NCI-H526 treated with DMSO at 0.1 percent for 48 hours (cell line): ENCODE measurements around the gene SPAG9.

Experiments used
- DNase-seq: peaks from one replicate; lab custom pipeline; 2025; lab: John Stamatoyannopoulos, UW

Gene SPAG9

DNA sequence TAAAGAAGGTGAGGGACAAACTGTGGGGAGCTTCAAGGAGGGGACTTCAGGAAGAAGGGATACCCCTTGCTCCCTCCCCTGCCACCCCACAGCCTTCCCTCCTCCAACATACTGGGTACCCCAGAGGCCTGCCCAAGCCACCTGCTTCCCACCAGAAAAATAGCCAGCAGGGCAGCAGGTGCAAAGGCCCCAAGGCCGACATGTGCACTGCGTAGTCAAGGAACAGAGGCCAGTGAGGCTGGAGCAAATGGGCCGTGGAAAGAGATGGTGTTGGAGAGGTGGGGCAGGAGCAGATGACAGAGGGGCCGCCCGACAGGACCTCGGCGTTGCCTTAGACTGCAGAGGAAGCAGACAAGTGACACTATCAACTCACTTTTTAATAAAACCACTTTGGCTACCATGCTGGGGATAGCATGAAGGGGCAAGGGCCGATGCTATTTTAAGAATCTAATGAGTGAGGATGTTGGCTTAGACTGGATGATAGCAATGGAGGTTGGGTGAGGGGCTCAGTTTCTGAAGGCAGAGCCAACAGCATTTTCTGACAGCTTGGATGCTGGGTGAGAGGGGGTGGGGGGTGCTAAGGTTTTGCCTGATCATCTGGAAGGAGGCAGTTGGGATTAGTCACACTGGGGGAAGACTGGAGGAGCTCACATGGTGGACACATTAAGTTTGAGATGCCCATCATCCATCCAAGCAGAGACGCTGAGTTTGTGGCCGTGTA, 181.7 kb downstream of the SPAG9 start:
- no peak for DNase-seq

- DNase-seq = no peak
Measured at GRCh38 chr17:50935996-50936266, 184.7 kb downstream of the SPAG9 start.

- DNase-seq = no peak
Measured at GRCh38 chr17:50935221-50935995, 185.3 kb downstream of the SPAG9 start.

DNA sequence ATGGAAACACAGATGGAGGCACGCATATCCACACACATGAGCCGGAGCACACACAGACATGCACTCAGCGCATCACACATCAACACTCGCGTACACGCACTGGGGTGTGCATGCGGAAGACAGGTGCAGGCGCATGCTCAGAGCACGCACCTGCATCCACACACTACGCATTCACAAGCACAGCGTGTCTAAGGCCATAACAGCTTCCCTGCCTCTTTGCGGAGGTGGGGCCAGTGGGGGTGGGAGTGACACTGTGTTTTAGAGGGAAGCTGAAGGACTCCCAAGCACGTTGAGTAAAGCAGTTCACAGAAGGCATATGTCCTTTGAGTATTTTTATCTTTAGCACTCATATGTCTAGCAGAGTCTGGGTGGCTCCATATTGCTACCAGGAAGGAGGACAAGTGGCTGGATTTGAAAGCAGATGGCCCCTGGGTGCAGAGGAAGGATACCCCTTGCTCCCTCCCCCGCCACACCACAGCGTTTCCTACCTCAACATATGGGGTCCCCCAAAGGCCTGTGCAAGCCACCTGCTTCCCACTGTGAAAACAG, 185.9 kb downstream of the SPAG9 start:
- no peak for DNase-seq

GRCh38 chr17:50934161-50934560, 186.5 kb downstream of the SPAG9 start:
- no peak for DNase-seq

GRCh38 chr17:50931144-50931908, 189.3 kb downstream of the SPAG9 start:
- peak; percentile 88 for DNase-seq

DNA sequence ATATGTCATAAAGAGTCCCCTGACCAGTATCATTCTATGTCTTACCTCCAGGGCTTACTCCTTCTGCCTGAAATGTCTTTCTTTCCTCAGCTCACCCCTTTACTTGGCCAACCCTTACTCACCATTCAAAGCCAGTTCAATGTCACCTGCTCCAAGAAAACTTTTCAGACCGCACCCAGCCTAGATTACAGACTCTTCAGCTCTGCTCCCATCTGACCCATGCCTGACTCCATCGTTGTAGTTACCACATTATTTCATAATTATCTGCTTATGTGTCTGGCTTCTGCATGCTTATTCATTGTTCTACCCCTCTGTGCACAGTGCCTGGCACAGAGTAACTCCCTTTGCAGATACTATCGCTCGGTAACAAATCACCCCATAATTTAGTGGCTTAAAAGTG, 192.0 kb downstream of the SPAG9 start:
- DNase-seq = no peak

DNA sequence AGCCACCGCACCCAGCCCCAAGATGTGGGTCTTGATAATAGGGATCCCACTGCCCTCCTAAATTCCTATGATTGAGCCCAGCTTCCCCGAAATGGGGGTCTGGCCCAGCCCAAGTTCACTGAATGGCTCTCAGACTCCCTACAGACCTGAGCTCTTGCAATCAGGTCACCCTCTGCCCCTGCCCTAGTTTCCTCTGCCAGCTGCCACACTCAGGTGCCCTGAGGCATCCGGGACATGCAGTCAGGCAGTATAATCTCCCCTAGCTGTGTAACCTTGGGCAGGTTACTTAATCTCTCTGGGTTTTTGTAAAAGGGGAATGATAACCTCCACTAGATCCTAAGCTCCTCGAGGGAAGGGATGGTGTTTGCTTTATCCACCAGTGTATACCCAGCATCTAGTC, 193.4 kb downstream of the SPAG9 start:
- DNase-seq = no peak

GRCh38 chr17:50926523-50926922, 194.1 kb downstream of the SPAG9 start:
- no peak for DNase-seq

GRCh38 chr17:50925296-50925891, 195.3 kb downstream of the SPAG9 start:
- no peak for DNase-seq

DNA sequence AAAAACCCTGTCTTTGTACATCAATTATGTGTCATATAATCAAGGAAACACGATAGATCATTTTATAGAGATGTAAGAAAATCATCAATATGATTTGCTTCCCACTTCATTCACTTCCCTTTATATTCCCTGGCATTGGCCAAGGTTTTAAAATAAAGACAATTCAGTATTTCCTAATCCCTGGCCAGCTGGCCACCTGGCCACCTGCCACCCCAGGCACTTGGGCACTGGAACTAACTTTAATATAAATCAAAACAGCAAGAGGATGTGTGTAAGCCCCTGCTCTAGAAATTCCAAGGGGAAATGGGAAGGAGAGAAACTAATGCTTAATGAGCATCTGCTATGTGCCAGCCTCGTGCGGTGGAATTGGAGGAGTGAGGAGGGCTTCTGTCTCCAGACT, 195.9 kb downstream of the SPAG9 start:
- DNase-seq = no peak

GRCh38 chr17:50924300-50924699, 196.4 kb downstream of the SPAG9 start:
- DNase-seq = no peak

- DNase-seq = no peak
Measured at GRCh38 chr17:50923611-50924010, 197.1 kb downstream of the SPAG9 start.

GRCh38 chr17:50922721-50923405, 197.8 kb downstream of the SPAG9 start:
- no peak for DNase-seq

- no peak for DNase-seq
Measured at GRCh38 chr17:50922107-50922506, 198.6 kb downstream of the SPAG9 start.

- DNase-seq = no peak
Measured at GRCh38 chr17:50920891-50921586, 199.6 kb downstream of the SPAG9 start.

- DNase-seq = peak; percentile 63
Measured at GRCh38 chr17:50920041-50920410, 200.6 kb downstream of the SPAG9 start.

GRCh38 chr17:50919321-50920040, 201.2 kb downstream of the SPAG9 start:
- DNase-seq = peak; percentile 97

- DNase-seq = no peak
Measured at GRCh38 chr17:50918933-50919296, 201.8 kb downstream of the SPAG9 start.

- no peak for DNase-seq
Measured at GRCh38 chr17:50918071-50918932, 202.4 kb downstream of the SPAG9 start.
